Panc1 (cell line): Measurements from ENCODE around the gene CCDC8.

Experiments used
- CTCF ChIP-seq: fragments of 450-650 bp; IDR thresholded peaks from 2 replicates; pipeline ENCODE4 v1.5.1; 2017; ENCODE audit warnings: mild to moderate bottlenecking
- POLR2AphosphoS5 ChIP-seq: IDR thresholded peaks from 2 replicates; pipeline ENCODE4 v1.6.1; 2012; ENCODE audit warnings: mild to moderate bottlenecking, low read depth, low read length, moderate library complexity
- REST ChIP-seq, 2 experiments: IDR thresholded peaks; 2 replicates each; pipeline ENCODE4 v1.6.1; 2011 to 2012; ENCODE audit warnings: low read depth in 2 of 2, control low read depth in 1 of 2, low read length in 1 of 2, mild to moderate bottlenecking in 1 of 2, moderate library complexity in 1 of 2; ENCODE audit not compliant: insufficient read depth in 1 of 2
- TCF7L2 ChIP-seq: IDR thresholded peaks from 2 replicates; pipeline ENCODE4 v1.6.1; 2011; ENCODE audit warnings: mild to moderate bottlenecking, low read depth, low read length, inconsistent platforms

GRCh38 chr19:46366620-46367292, 46.6 kb downstream of the CCDC8 start:
- TF ChIP-seq REST (IDR thresholded peaks at IDR 0.05; ENCODE audit: insufficient read depth in 1 of 2, low read depth in 2 of 2, low read length in 1 of 2) (no peak), CTCF (no peak), POLR2AphosphoS5 (no peak), TCF7L2 (no peak)
